Activated T-cell treated with anti-CD3 and anti-CD28 coated beads, Interleukin-2, amount 50 U/mL, for 4 hours (primary cell): ENCODE data around the gene ZNF14. TPM values are rescaled to one million over a fixed set of nuclear protein-coding genes. Genes with fewer than 3 reads are reported as not detected.
"Not testable (repeated sequence)": the region's sequence is repeated elsewhere in the genome, so short reads cannot be mapped to it uniquely, and the experiment has no call there.

ENCODE experiments used
- ATAC-seq, 2 donors: fragments of 200-7000 bp; cut with Tn5 transposase; one replicate each; pipeline ENCODE4 v1.10.0; 2021
- DNase-seq: peaks from one replicate; pipeline ENCODE4 v3.0.0-alpha.2; 2020
- H3K27me3 Mint-ChIP-seq: one replicate; pipeline ENCODE4 v1.8.0; 2021; ENCODE audit warnings: low read depth, mixed read lengths
- H3K36me3 Mint-ChIP-seq: one replicate; pipeline ENCODE4 v1.8.0; 2022; ENCODE audit warnings: mixed read lengths; ENCODE audit not compliant: insufficient read depth
- H3K4me1 Mint-ChIP-seq: one replicate; pipeline ENCODE4 v1.8.0; 2021; ENCODE audit warnings: low read depth, mixed read lengths
- H3K4me3 Mint-ChIP-seq: one replicate; pipeline ENCODE4 v1.8.0; 2021; ENCODE audit warnings: mild to moderate bottlenecking, moderate library complexity, mixed read lengths
- H3K9me3 Mint-ChIP-seq: one replicate; pipeline ENCODE4 v1.8.0; 2021; ENCODE audit warnings: mixed read lengths
- total RNA-seq, 3 donors: library from RNA; stranded (reverse); gene quantifications; one replicate each; pipeline ENCODE4 v1.2.1, GENCODE V29; 2021

Gene ZNF14
- total RNA-seq, 3 donors from 2014 or later: 2.6 to 4.1 (median 3.4) TPM

- DNase-seq (no peak), ATAC-seq (no peak)
- Mint-ChIP-seq H3K27me3 (no peaks in the 10 kb centered on the region), H3K9me3 (peaks cover 21% of the 10 kb centered on the region), H3K4me3 (no peak overlapping the region), H3K36me3 (peaks cover 17% of the 10 kb centered on the region), H3K4me1 (no peaks in the 10 kb centered on the region)
These were observed 46.3 kb downstream of the ZNF14 start for GRCh38 chr19:19686580-19686979.

GRCh38 chr19:19686119-19686518 lies 46.8 kb downstream of the ZNF14 start:
- not testable (repeated sequence) for H3K27me3 Mint-ChIP-seq, DNase-seq, H3K4me1 Mint-ChIP-seq, H3K4me3 Mint-ChIP-seq, ATAC-seq
- peaks cover 22% of the 10 kb centered on the region for H3K36me3 Mint-ChIP-seq
- peaks cover 24% of the 10 kb centered on the region for H3K9me3 Mint-ChIP-seq

GRCh38 chr19:19679176-19680073 lies 53.5 kb downstream of the ZNF14 start:
- H3K4me3 Mint-ChIP-seq: no peak overlapping the region
- H3K4me1 Mint-ChIP-seq: peaks cover 13% of the 10 kb centered on the region
- H3K9me3 Mint-ChIP-seq: peaks cover 42% of the 10 kb centered on the region
- DNase-seq (no peak), ATAC-seq (no peak)
- H3K36me3 Mint-ChIP-seq: peaks cover 70% of the 10 kb centered on the region
- no peaks in the 10 kb centered on the region for H3K27me3 Mint-ChIP-seq

- H3K4me3 Mint-ChIP-seq: no peak overlapping the region
- no peak for ATAC-seq
- H3K27me3 Mint-ChIP-seq: no peaks in the 10 kb centered on the region
- H3K36me3 Mint-ChIP-seq: peaks cover 63% of the 10 kb centered on the region
- peaks cover 31% of the 10 kb centered on the region for H3K9me3 Mint-ChIP-seq
- DNase-seq: no peak
- H3K4me1 Mint-ChIP-seq: peaks cover 14% of the 10 kb centered on the region
These were observed 55.3 kb downstream of the ZNF14 start for GRCh38 chr19:19677579-19677978.

- DNase-seq (no peak), ATAC-seq (no peak)
- Mint-ChIP-seq H3K36me3 (peaks cover 58% of the 10 kb centered on the region), H3K4me3 (no peak overlapping the region), H3K9me3 (peaks cover 17% of the 10 kb centered on the region), H3K4me1 (peaks cover 30% of the 10 kb centered on the region), H3K27me3 (no peaks in the 10 kb centered on the region)
These were observed 58.6 kb downstream of the ZNF14 start for GRCh38 chr19:19674315-19674714.

GRCh38 chr19:19672816-19673215 lies 60.1 kb downstream of the ZNF14 start:
- Mint-ChIP-seq H3K4me3 (no peak overlapping the region), H3K4me1 (peaks cover 37% of the 10 kb centered on the region), H3K27me3 (no peaks in the 10 kb centered on the region), H3K9me3 (peaks cover 13% of the 10 kb centered on the region), H3K36me3 (peaks cover 45% of the 10 kb centered on the region)
- no peak for ATAC-seq
- no peak for DNase-seq

GRCh38 chr19:19670070-19670551 lies 62.8 kb downstream of the ZNF14 start:
- Mint-ChIP-seq H3K4me3 (peak overlapping the region; percentile 86), H3K4me1 (peaks cover 30% of the 10 kb centered on the region), H3K27me3 (no peaks in the 10 kb centered on the region), H3K9me3 (no peaks in the 10 kb centered on the region), H3K36me3 (peaks cover 22% of the 10 kb centered on the region)
- DNase-seq: no peak
- no peak for ATAC-seq

- H3K9me3 Mint-ChIP-seq: no peaks in the 10 kb centered on the region
These were observed 64.5 kb downstream of the ZNF14 start, which contains the start of gene ZNF101 for GRCh38 chr19:19668230-19669012. Gene ZNF101 (plus strand): TSS chr19:19668839. CDS start chr19:19668964, 125 bp downstream.

GRCh38 chr19:19665420-19665948 lies 67.4 kb downstream of the ZNF14 start:
- DNase-seq, H3K9me3 Mint-ChIP-seq, H3K27me3 Mint-ChIP-seq, ATAC-seq, H3K36me3 Mint-ChIP-seq: not testable (repeated sequence)
- Mint-ChIP-seq H3K4me1 (peaks cover 43% of the 10 kb centered on the region), H3K4me3 (peak overlapping the region; percentile 21)

More at GRCh38 chr19:19668230-19669012, 64.5 kb downstream of the ZNF14 start, which contains the start of gene ZNF101:
- no peaks in the 10 kb centered on the region for H3K27me3 Mint-ChIP-seq
- H3K36me3 Mint-ChIP-seq: peaks cover 15% of the 10 kb centered on the region
- peak; percentile 90 for DNase-seq
- peaks cover 30% of the 10 kb centered on the region for H3K4me1 Mint-ChIP-seq
- peak within 1 kb of the TSS; percentile 86 for H3K4me3 Mint-ChIP-seq
- ATAC-seq: peak; percentile 76 to 79

GRCh38 chr19:19663256-19664120 lies 69.4 kb downstream of the ZNF14 start, which contains the start of gene ATP13A1:
Gene ATP13A1 (minus strand): TSS chr19:19663676. CDS start chr19:19663666, 10 bp downstream.
- peaks cover 10% of the 10 kb centered on the region for H3K36me3 Mint-ChIP-seq
- H3K4me3 Mint-ChIP-seq: peak within 1 kb of the TSS; percentile 94
- DNase-seq (peak; percentile 91), ATAC-seq (peak; percentile 81 to 82)
- peaks cover 34% of the 10 kb centered on the region for H3K4me1 Mint-ChIP-seq
- H3K9me3 Mint-ChIP-seq: no peaks in the 10 kb centered on the region
- H3K27me3 Mint-ChIP-seq: no peaks in the 10 kb centered on the region

GRCh38 chr19:19662871-19663255 lies 70.0 kb downstream of the ZNF14 start:
- Mint-ChIP-seq H3K4me1 (peaks cover 27% of the 10 kb centered on the region), H3K9me3 (no peaks in the 10 kb centered on the region), H3K4me3 (peak overlapping the region; percentile 94), H3K36me3 (peaks cover 15% of the 10 kb centered on the region), H3K27me3 (no peaks in the 10 kb centered on the region)
- ATAC-seq (peak in 1 of 2 donors; percentile 5), DNase-seq (no peak)

GRCh38 chr19:19662344-19662743 lies 70.6 kb downstream of the ZNF14 start:
- Mint-ChIP-seq H3K27me3 (no peaks in the 10 kb centered on the region), H3K4me3 (peak overlapping the region; percentile 94), H3K36me3 (peaks cover 18% of the 10 kb centered on the region), H3K4me1 (peaks cover 27% of the 10 kb centered on the region), H3K9me3 (no peaks in the 10 kb centered on the region)
- DNase-seq: no peak
- ATAC-seq: no peak

- ATAC-seq (peak; percentile 8 to 9), DNase-seq (no peak)
- H3K4me3 Mint-ChIP-seq: peak overlapping the region; percentile 94
- no peaks in the 10 kb centered on the region for H3K27me3 Mint-ChIP-seq
- H3K9me3 Mint-ChIP-seq: no peaks in the 10 kb centered on the region
- H3K4me1 Mint-ChIP-seq: peaks cover 25% of the 10 kb centered on the region
- peaks cover 21% of the 10 kb centered on the region for H3K36me3 Mint-ChIP-seq
These were observed 71.1 kb downstream of the ZNF14 start for GRCh38 chr19:19661675-19662251.
